SK-N-SH treated with all-trans-retinoic acid at 6 μM for 48 hours (cell line): Measurements from ENCODE around the gene ARHGAP15.

Experiments
- ARNTL ChIP-seq: fragments of 450-650 bp; formaldehyde crosslinking; IDR thresholded peaks from 2 replicates; pipeline ENCODE4 v1.5.0; 2020; ENCODE audit warnings: low read depth, mild to moderate bottlenecking, moderate library complexity, borderline replicate concordance
- CSRNP3 ChIP-seq: fragments of 250-450 bp; sonication (Bioruptor Pico); IDR thresholded peaks from 2 replicates; pipeline ENCODE4 v1.5.1; 2021; ENCODE audit warnings: mild to moderate bottlenecking, moderate library complexity
- RARB ChIP-seq: fragments of 250-450 bp; sonication (Bioruptor Pico); IDR thresholded peaks from 2 replicates; pipeline ENCODE4 v1.8.0; 2021; ENCODE audit warnings: mild to moderate bottlenecking, moderate library complexity
- TSHZ2 ChIP-seq: fragments of 250-450 bp; sonication (Bioruptor Pico); IDR thresholded peaks from 2 replicates; pipeline ENCODE4 v1.5.0; 2020; ENCODE audit warnings: mild to moderate bottlenecking, moderate library complexity
- ZFP30 ChIP-seq: fragments of 450-650 bp; formaldehyde crosslinking; IDR thresholded peaks from 2 replicates; pipeline ENCODE4 v1.5.0; 2022; ENCODE audit warnings: mild to moderate bottlenecking, moderate library complexity
- ZNF565 ChIP-seq: fragments of 450-650 bp; formaldehyde crosslinking; conservative IDR thresholded peaks from 2 replicates; pipeline ENCODE4 v1.5.0; 2020; ENCODE audit warnings: low read depth, mild to moderate bottlenecking, moderate library complexity
- ZNF70 ChIP-seq: fragments of 450-650 bp; formaldehyde crosslinking; IDR thresholded peaks from 2 replicates; pipeline ENCODE4 v1.5.0; 2020; ENCODE audit warnings: mild to moderate bottlenecking, moderate library complexity

- TF ChIP-seq RARB (CRISPR knock-in tag) = peak; percentile 49; the same call in 1 of the 2 replicates
- peak; percentile 70 for TF ChIP-seq ZNF70 (CRISPR knock-in tag)
- TF ChIP-seq ZFP30 (CRISPR knock-in tag) = no peak
- TF ChIP-seq TSHZ2 (CRISPR knock-in tag) = no peak
- no peak for TF ChIP-seq ZNF565
- TF ChIP-seq CSRNP3 (CRISPR knock-in tag) = no peak
- no peak for TF ChIP-seq ARNTL (CRISPR knock-in tag)
Measured at GRCh38 chr2:143553261-143553660, 424.0 kb downstream of the ARHGAP15 start.
